ENCODE results near the gene CEP192. TPM values are rescaled to one million over a fixed set of nuclear protein-coding genes. Genes with fewer than 3 reads are reported as not detected.

The CEP192 gene
- total and polyA plus RNA-seq, 2 of the 13 experiments (the other 11 are each of a cell fraction or from before 2014, with no cell fraction given) = 15.3 to 24.7 TPM

- TF ChIP-seq ZMAT5 (CRISPR knock-in tag; IDR thresholded peaks at IDR 0.05; ENCODE audit: borderline replicate concordance, low read depth) = no peak
- TF ChIP-seq ZNF34 (CRISPR knock-in tag; IDR thresholded peaks at IDR 0.05; ENCODE audit: borderline replicate concordance) = peak; percentile 57; the same call in 1 of the 2 replicates
- 0 out of 2 replicates have a peak, but pooled peaks have one; percentile 50 for TF ChIP-seq ZNF232 (CRISPR knock-in tag; IDR thresholded peaks at IDR 0.05; ENCODE audit: borderline replicate concordance)
- no peak for TF ChIP-seq LBX2 (CRISPR knock-in tag; IDR thresholded peaks at IDR 0.05; ENCODE audit: borderline replicate concordance)
- TF ChIP-seq SNAI1 (CRISPR knock-in tag; IDR thresholded peaks at IDR 0.05; ENCODE audit: borderline replicate concordance) = no peak
- peak; percentile 56; the same call in 1 of the 2 replicates for TF ChIP-seq ZNF547 (CRISPR knock-in tag; IDR thresholded peaks at IDR 0.05)
- TF ChIP-seq HNF1B (CRISPR knock-in tag; IDR thresholded peaks at IDR 0.05) = peak; percentile 33; the same call in 1 of the 2 replicates
- TF ChIP-seq ZBTB14 (CRISPR knock-in tag; IDR thresholded peaks at IDR 0.05) = no peak
- no peak for TF ChIP-seq JUNB (CRISPR knock-in tag; IDR thresholded peaks at IDR 0.05; ENCODE audit: borderline replicate concordance)
- TF ChIP-seq ZNF225 (CRISPR knock-in tag; IDR thresholded peaks at IDR 0.05) = no peak
- TF ChIP-seq HDAC1 (CRISPR knock-in tag; IDR thresholded peaks at IDR 0.05) = peak; percentile 58
- no peak for TF ChIP-seq SUZ12 (IDR thresholded peaks at IDR 0.05; ENCODE audit: low read depth, low read length)
- TF ChIP-seq NR2F2 (IDR thresholded peaks at IDR 0.05; ENCODE audit: borderline replicate concordance, low read depth) = no peak
- no peak for TF ChIP-seq ZFP36 (IDR thresholded peaks at IDR 0.05; ENCODE audit: borderline replicate concordance, low read depth, low read length, partially characterized antibody)
- no peak for TF ChIP-seq ZNF703 (CRISPR knock-in tag; IDR thresholded peaks at IDR 0.05; ENCODE audit: borderline replicate concordance)
- no peak for TF ChIP-seq FOXK1 (CRISPR knock-in tag; IDR thresholded peaks at IDR 0.05; ENCODE audit: borderline replicate concordance, low read depth)
- peak; percentile 83; the same call in 1 of the 2 replicates for TF ChIP-seq CAMTA2 (CRISPR knock-in tag; IDR thresholded peaks at IDR 0.05; ENCODE audit: borderline replicate concordance)
- TF ChIP-seq SAFB2 (CRISPR knock-in tag; IDR thresholded peaks at IDR 0.05; ENCODE audit: borderline replicate concordance, low read depth) = peak; percentile 75
- TF ChIP-seq KDM5B (CRISPR knock-in tag; IDR thresholded peaks at IDR 0.05; ENCODE audit: borderline replicate concordance) = peak; percentile 67; the same call in 1 of the 2 replicates
- TF ChIP-seq PHB2 (IDR thresholded peaks at IDR 0.05; ENCODE audit: partially characterized antibody) = no peak
- TF ChIP-seq MLX (CRISPR knock-in tag; IDR thresholded peaks at IDR 0.05) = no peak
- TF ChIP-seq TCF7 (IDR thresholded peaks at IDR 0.05; ENCODE audit: low read depth) = no peak
- no peak for TF ChIP-seq ADNP (CRISPR knock-in tag; IDR thresholded peaks at IDR 0.05)
- no peak for TF ChIP-seq ARNT (IDR thresholded peaks at IDR 0.05)
- peak; percentile 61; the same call in 1 of the 2 replicates for TF ChIP-seq HIVEP1 (CRISPR knock-in tag; IDR thresholded peaks at IDR 0.05)
- no peak for TF ChIP-seq ZNF121 (CRISPR knock-in tag; IDR thresholded peaks at IDR 0.05)
- no peak for TF ChIP-seq ZNF431 (CRISPR knock-in tag; IDR thresholded peaks at IDR 0.05; ENCODE audit: borderline replicate concordance, low read depth)
- TF ChIP-seq PCBP2 (optimal IDR thresholded peaks at IDR 0.05; ENCODE audit: low read depth, low read length, poor library complexity, severe bottlenecking) = no peak
Measured at GRCh38 chr18:13139885-13140450, 148.8 kb downstream of the CEP192 start (continued).

Measured in HepG2 (cell line).